Retinal pigment epithelial cell (primary cell): ENCODE measurements around the gene ANKRD65.
A peak's percentile ranks its signal among the peaks of the same experiment; 100 is the strongest.

Source experiments
- DNase-seq: peaks from one replicate; pipeline ENCODE4 v3.0.0-alpha.2; 2010; ENCODE audit warnings: low read depth
- H3K4me3 ChIP-seq: 2 replicates; pipeline ENCODE4 v1.5.1; 2011; ENCODE audit warnings: mild to moderate bottlenecking, low read length, control low read depth, moderate library complexity
- CTCF ChIP-seq: conservative IDR thresholded peaks from 2 replicates; pipeline ENCODE4 v1.5.1; 2011; ENCODE audit warnings: low read depth, low read length, control low read depth, inconsistent platforms

Gene ANKRD65

DNA sequence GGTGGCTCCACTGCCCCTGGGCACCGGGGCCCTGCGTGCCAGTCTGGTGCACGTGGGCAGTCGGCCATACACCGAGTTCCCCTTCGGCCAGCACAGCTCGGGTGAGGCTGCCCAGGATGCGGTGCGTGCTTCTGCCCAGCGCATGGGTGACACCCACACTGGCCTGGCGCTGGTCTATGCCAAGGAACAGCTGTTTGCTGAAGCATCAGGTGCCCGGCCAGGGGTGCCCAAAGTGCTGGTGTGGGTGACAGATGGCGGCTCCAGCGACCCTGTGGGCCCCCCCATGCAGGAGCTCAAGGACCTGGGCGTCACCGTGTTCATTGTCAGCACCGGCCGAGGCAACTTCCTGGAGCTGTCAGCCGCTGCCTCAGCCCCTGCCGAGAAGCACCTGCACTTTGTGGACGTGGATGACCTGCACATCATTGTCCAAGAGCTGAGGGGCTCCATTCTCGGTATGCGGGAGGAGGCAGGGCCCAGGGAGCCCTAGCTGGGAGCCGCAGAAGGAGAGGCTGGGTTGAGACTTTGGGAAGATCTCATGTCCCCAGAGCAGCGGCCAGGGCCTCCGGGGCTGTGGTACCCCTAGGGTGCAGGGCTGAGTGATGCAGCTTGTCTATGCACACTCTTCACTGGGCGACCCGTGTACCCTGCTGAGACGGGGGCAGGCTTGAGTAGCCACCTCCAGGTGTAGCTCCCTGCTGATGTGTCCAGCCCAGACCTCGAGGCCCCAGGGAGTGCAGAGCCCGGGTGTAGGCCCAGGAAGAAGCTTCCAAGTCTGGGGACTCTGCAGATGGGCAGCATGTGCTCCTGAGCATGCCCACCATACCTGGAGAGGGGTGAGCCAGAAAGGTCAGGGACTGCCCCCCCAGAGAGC, 16.2 kb upstream of the ANKRD65 start:
- DNase-seq = no peak
- no peak overlapping the region for H3K4me3 ChIP-seq
- no peak for TF ChIP-seq CTCF

- H3K4me3 ChIP-seq = no peak overlapping the region
- no peak for DNase-seq
- no peak for TF ChIP-seq CTCF
Observed at GRCh38 chr1:1436630-1437032, 15.6 kb upstream of the ANKRD65 start.

DNA sequence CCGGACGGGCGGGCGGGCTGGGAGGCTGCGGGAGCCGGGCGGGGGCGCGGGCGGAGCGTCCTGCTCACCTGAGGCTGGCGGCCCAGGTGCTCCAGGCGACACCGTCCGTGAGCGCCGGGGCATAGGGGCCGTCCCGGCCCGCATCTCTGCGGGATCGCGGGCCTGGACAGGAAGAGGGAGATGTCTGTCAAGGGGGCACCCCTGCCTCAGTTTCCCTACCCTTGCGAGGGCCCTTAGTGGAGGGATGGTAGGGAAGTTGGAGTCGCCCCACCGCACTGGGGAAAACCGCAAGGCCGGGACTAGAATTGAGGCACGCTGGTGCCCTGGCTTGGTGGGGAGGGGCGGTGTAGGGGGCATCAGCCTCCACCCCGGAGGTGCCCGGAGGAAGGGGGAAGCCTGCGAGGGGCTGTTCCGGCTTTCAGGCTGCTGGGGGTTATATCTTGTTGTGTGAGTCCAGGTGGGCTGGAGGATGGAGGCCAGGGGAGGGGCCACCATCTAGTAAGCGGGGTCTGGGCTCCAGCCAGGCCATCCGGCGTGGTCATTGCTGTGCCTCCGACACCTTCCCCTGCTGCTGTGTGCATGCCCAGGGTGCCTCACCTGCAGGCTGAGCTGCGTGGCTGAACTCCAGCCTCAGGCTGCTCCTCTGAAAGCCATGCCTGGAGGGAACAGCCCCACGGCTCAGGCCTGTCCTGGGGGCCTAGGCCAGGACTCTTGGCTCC, 15.0 kb upstream of the ANKRD65 start:
- no peak for DNase-seq
- no peak for TF ChIP-seq CTCF
- peak overlapping the region; percentile 12 for H3K4me3 ChIP-seq

DNA sequence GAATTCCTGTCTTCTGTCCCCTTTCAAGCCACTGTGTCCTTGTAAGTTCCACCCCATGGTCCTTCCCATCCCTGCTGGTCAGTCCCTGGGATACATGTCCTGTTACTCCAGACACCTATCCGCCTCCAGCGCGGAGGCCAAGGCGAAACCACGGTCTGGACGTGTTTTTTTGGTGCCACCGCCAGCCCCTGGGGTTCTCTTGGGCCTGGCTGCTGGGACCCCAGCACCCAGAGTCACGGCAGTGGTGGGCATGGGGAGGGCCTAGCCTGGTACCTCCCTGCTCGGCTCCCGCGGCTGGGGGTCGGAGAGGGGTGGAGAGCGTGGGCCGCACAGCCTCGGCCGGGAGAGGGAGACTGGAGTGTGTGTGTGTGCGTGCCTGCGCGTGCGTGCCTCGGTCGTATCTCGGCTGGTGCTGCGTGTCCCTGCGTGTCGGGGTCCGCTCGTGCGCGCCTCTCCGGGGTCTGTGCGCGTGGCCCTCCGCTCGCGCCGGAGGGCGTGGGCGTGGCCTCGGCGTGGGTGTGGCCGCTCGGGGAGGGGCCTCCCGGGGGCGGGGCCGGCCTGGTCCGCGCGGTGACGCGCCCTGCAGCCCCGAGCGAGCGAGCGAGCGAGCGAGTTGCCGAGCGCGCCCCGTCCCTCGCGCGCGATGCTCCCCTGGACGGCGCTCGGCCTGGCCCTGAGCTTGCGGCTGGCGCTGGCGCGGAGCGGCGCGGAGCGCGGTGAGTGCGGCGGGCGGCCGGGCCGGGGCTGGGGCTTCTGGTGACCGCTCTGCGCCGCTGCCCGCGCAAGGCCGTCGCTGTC, 14.2 kb upstream of the ANKRD65 start, which contains the start of gene VWA1:
Gene VWA1, plus strand, starts transcription at position 585 of the 798 bp plus-strand sequence. Its CDS starts 59 bp downstream, at position 644.
- TF ChIP-seq CTCF = no peak
- no peak for DNase-seq
- H3K4me3 ChIP-seq = peak within 1 kb of the TSS; percentile 24

DNA sequence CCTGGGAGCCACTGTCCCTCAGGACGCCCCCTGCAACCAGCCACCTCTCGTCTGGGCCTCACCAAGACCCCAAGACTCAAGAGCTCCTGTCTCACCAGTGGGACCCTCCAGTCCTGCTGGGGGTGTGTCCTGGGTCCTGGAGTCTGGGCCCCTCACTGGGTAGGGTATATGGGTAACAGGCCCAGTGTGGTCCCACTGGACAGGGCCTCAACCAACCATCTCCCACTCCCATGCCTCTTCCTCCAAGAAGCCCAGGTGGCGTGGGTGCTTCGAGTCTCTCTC, 13.7 kb upstream of the ANKRD65 start:
- DNase-seq = no peak
- TF ChIP-seq CTCF = no peak
- H3K4me3 ChIP-seq = no peak overlapping the region

- H3K4me3 ChIP-seq = no peak overlapping the region
- no peak for DNase-seq
- no peak for TF ChIP-seq CTCF
Observed at GRCh38 chr1:1434131-1434823, 13.2 kb upstream of the ANKRD65 start.
